Measurements from ENCODE around the gene TMEM145.

TMEM145 gene

DNA sequence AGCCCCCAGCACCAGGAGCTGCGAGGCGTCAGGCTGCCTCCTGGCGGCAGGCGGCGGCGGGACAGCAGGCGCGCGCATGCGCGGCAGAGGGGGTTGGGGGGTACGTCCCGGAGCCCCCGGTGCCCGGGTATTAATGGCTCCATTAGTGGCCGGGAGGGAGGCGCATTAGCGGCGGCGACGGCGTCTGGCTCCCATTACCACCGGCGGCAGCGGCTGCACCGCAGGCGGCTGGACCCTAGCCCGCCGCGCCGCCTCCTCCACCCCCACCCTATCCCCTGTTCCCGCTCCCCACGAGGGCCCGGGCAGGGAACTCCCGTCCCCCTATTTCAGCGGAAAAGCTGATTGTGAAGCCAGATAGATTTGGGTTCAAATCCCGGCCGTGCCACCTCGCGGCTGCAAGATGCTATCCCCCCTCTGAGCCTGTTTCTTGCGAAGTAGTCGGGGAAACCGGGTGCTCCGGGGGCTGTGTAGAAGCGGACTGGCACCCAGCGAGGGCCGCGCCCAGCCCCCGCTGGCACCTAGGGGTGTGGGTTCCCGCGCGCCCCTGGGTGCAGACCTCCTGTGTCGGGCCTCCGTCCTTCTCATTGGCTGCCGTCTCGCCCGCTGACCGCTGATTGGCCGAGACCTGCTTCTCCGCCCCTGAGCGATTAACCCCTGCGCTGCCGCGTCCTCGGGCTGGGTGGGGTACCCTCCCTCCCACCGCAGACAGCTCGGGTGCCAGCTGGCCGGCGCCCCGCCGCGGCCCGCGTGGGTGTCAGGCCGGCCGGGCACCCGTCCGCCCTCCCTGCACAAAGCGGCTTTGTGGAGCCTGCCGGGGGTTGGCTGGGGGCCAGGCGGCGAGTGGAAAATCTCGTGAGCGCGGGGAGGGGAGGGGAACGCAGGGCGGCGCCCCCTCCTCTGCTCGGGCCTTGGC lies 33.0 kb upstream of the TMEM145 start:
- no peaks in the 10 kb centered on the region for H3K9me3 ChIP-seq (ENCODE audit: severe bottlenecking)
- peak overlapping the region; percentile 96 for H3K27ac ChIP-seq
- H3K4me3 ChIP-seq (ENCODE audit: low read depth, low read length), result peak overlapping the region; percentile 92
- DNase-seq, result peak; percentile 96
- peaks cover 4% of the 10 kb centered on the region; the same call in 1 of the 2 replicates for H3K36me3 ChIP-seq
- TF ChIP-seq CTCF (IDR thresholded peaks at IDR 0.05; ENCODE audit: low read depth, low read length), result peak; percentile 88
- H3K27me3 ChIP-seq (ENCODE audit: insufficient read depth, low read depth, severe bottlenecking), result no peaks in the 10 kb centered on the region

- Histone ChIP-seq H3K36me3 (peaks cover 4% of the 10 kb centered on the region; the same call in 1 of the 2 replicates), H3K27ac (peak overlapping the region; percentile 96), H3K27me3 (ENCODE audit: insufficient read depth, low read depth, severe bottlenecking) (no peaks in the 10 kb centered on the region), H3K4me3 (ENCODE audit: low read depth, low read length) (peak overlapping the region; percentile 92), H3K9me3 (ENCODE audit: severe bottlenecking) (no peaks in the 10 kb centered on the region)
- DNase-seq, result no peak
- no peak for TF ChIP-seq CTCF (IDR thresholded peaks at IDR 0.05; ENCODE audit: low read depth, low read length)
Measured at GRCh38 chr19:42280815-42281145, 32.3 kb upstream of the TMEM145 start.

DNA sequence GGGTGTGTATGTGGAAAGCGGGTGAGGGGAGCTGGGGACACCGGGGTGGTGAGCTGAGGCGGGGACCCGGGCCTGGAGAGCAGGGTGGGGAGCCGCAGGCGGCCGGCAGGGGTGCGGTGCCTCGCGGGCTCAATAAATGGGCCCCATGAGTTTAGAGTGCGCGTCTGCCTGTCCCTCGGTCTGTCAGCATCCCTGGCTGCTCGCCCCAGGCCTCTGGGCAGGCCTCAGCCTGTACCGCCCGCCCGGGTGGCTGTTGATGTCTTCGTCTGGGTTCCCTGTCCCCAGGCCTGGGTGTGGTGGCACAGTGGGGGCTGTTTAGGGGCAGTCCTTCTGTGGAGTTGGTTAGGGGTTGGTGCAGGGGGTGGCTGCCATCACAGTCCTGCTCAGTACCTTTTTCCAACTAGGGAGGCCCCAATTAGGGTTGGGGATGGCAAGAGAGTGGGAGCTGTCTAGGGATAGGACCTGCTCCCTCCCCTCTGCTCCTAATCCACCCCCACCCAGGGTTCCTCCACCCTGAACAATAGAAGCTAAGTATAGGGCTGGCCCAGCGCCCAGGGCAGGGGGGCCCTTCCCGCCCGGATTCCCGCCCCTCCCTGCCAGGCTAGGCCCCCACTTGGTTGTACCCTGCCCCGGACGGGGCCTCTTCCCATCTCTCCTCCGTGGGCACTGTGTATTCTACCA lies 31.8 kb upstream of the TMEM145 start:
- Histone ChIP-seq H3K27ac (peak overlapping the region; percentile 96), H3K36me3 (peaks cover 7% of the 10 kb centered on the region; the same call in 1 of the 2 replicates), H3K4me3 (ENCODE audit: low read depth, low read length) (peak overlapping the region; percentile 92), H3K27me3 (ENCODE audit: insufficient read depth, low read depth, severe bottlenecking) (no peaks in the 10 kb centered on the region), H3K9me3 (ENCODE audit: severe bottlenecking) (no peaks in the 10 kb centered on the region)
- peak; percentile 31 for DNase-seq
- TF ChIP-seq CTCF (IDR thresholded peaks at IDR 0.05; ENCODE audit: low read depth, low read length), result no peak

- H3K27me3 ChIP-seq (ENCODE audit: insufficient read depth, low read depth, severe bottlenecking), result no peaks in the 10 kb centered on the region
- H3K4me3 ChIP-seq (ENCODE audit: low read depth, low read length), result peak overlapping the region; percentile 92
- H3K9me3 ChIP-seq (ENCODE audit: severe bottlenecking), result no peaks in the 10 kb centered on the region
- DNase-seq, result peak; percentile 36
- peaks cover 8% of the 10 kb centered on the region for H3K36me3 ChIP-seq
- no peak for TF ChIP-seq CTCF (IDR thresholded peaks at IDR 0.05; ENCODE audit: low read depth, low read length)
- peak overlapping the region; percentile 96 for H3K27ac ChIP-seq
Measured at GRCh38 chr19:42281827-42282762, 31.0 kb upstream of the TMEM145 start.

DNA sequence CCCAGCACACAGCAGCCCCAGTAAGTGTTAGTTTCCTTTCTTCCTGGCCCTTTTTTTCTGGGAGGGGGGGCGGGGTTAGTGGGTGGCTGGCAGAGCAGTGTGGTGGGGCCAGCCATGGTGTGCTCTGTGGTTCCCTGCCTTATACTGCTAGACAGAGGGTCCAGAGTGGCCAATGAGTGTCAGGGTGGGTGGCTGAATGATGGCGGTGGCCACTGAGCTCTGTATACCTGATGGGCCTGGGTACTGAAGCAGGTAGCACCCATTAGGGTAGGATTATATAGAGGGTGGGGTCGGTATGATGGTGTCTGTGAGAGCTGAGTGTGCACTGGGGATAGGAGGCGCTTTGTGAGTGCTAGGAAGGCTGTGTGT lies 30.3 kb upstream of the TMEM145 start:
- no peak for TF ChIP-seq CTCF (IDR thresholded peaks at IDR 0.05; ENCODE audit: low read depth, low read length)
- Histone ChIP-seq H3K27ac (peak overlapping the region; percentile 71), H3K4me3 (ENCODE audit: low read depth, low read length) (no peak overlapping the region), H3K36me3 (peaks cover 15% of the 10 kb centered on the region), H3K27me3 (ENCODE audit: insufficient read depth, low read depth, severe bottlenecking) (no peaks in the 10 kb centered on the region), H3K9me3 (ENCODE audit: severe bottlenecking) (no peaks in the 10 kb centered on the region)
- no peak for DNase-seq
